Lung (tissue), 12 donors: ENCODE data around the gene DNAH7. TPM values are rescaled to one million over a fixed set of nuclear protein-coding genes. Genes with fewer than 3 reads are reported as not detected.

Experiments used
- ATAC-seq: fragments of 200-7000 bp; cut with Tn5 transposase; one replicate; pipeline ENCODE4 v1.9.1; 2020; ENCODE audit warnings: moderate number of reproducible peaks; ENCODE audit not compliant: insufficient read depth, low FRiP score
- DNase-seq, 3 donors: peaks; one replicate each; pipeline ENCODE4 v3.0.0-alpha.2; 2013 to 2017
- H3K27ac ChIP-seq, 2 donors: one replicate each; pipeline ENCODE4 v1.5.1; 2013; ENCODE audit warnings: mild to moderate bottlenecking in 2 of 2, moderate library complexity in 2 of 2, control low read depth in 1 of 2, inconsistent platforms in 1 of 2, low read depth in 1 of 2, low read length in 1 of 2
- H3K27me3 ChIP-seq, 3 donors: one replicate each; pipeline ENCODE4 v1.5.1; 2013; ENCODE audit warnings: low read length in 2 of 3; ENCODE audit not compliant: control insufficient read depth in 3 of 3, insufficient read depth in 3 of 3
- H3K36me3 ChIP-seq, 4 donors: one replicate each; pipeline ENCODE4 v1.5.1; 2013; ENCODE audit warnings: low read length in 4 of 4, mild to moderate bottlenecking in 1 of 4, moderate library complexity in 1 of 4; ENCODE audit not compliant: control insufficient read depth in 4 of 4, insufficient read depth in 4 of 4
- H3K4me1 ChIP-seq, 5 donors: one replicate each; pipeline ENCODE4 v1.5.1; 2013; ENCODE audit warnings: low read length in 5 of 5, mild to moderate bottlenecking in 2 of 5, moderate library complexity in 1 of 5; ENCODE audit not compliant: control insufficient read depth in 5 of 5, insufficient read depth in 5 of 5
- H3K4me3 ChIP-seq: one replicate; pipeline ENCODE4 v1.5.1; 2013; ENCODE audit warnings: mild to moderate bottlenecking, control low read depth, moderate library complexity
- H3K9ac ChIP-seq, 2 donors: one replicate each; pipeline ENCODE4 v1.5.1; 2013; ENCODE audit warnings: low read length in 2 of 2, control low read depth in 1 of 2; ENCODE audit not compliant: insufficient read depth in 1 of 2
- H3K9me3 ChIP-seq, 4 donors: one replicate each; pipeline ENCODE4 v1.5.1; 2013; ENCODE audit warnings: low read length in 3 of 4, mild to moderate bottlenecking in 1 of 4, moderate library complexity in 1 of 4; ENCODE audit not compliant: control insufficient read depth in 4 of 4, insufficient read depth in 3 of 4
- CTCF ChIP-seq: IDR thresholded peaks from 2 replicates; pipeline ENCODE4 v1.5.1; 2012; ENCODE audit warnings: mild to moderate bottlenecking; ENCODE audit errors: control extremely low read depth, extremely low read depth
- WGBS, 2 donors: extraction: QIAGEN DNeasy Blood & Tissue Kit; methylation state at CpG; one replicate each; pipeline ENCODE4 v1.1.7; 2013; 5-methylcytosine and 5-hydroxymethylcytosine counted together
- polyA plus RNA-seq, 2 donors: library from polyadenylated mRNA; stranded (reverse); fragments of 200-250 nt; gene quantifications; one replicate each; pipeline ENCODE4 v1.2.1, GENCODE V29; 2013
- total RNA-seq, 2 donors: library from RNA; depleted of rRNA in 1 of 2; stranded (reverse); fragments of >200 nt in 1 of 2; gene quantifications; one replicate each; pipeline ENCODE4 v1.2.1, GENCODE V29; 2014 to 2021
- donor health status: control.
- donor health status: control.
- donor health status: Bipolar disorder and iron deficiency.
- donor health status: healthy.
- donor health status: DM: yes; HTN: yes; CAD: no.

The DNAH7 gene
- total and polyA plus RNA-seq, 4 donors = 1.9 to 32.9 (median 11.3) TPM

GRCh38 chr2:195912079-195912478 lies 156.6 kb downstream of the DNAH7 start:
- 88 to 97% methylated on average over 4 of the region's 4 CpGs for WGBS, 2 donors
- TF ChIP-seq CTCF = no peak
- Histone ChIP-seq H3K9ac (no peak overlapping the region), H3K9me3 (no peaks in the 10 kb centered on the region), H3K4me3 (no peak overlapping the region), H3K4me1 (no peaks in the 10 kb centered on the region), H3K36me3 (no peaks in the 10 kb centered on the region), H3K27me3 (no peaks in the 10 kb centered on the region), H3K27ac (no peak overlapping the region)
- ATAC-seq (no peak), DNase-seq (no peak)

- no peak for TF ChIP-seq CTCF
- Histone ChIP-seq H3K27ac (no peak overlapping the region), H3K4me1 (no peaks in the 10 kb centered on the region), H3K9ac (no peak overlapping the region), H3K27me3 (no peaks in the 10 kb centered on the region), H3K36me3 (no peaks in the 10 kb centered on the region), H3K9me3 (no peaks in the 10 kb centered on the region), H3K4me3 (no peak overlapping the region)
- 87 to 90% methylated on average over 4 of the region's 4 CpGs for WGBS, 2 donors
- DNase-seq = no peak
- no peak for ATAC-seq
These were observed 158.1 kb downstream of the DNAH7 start for GRCh38 chr2:195910570-195910969.

- Histone ChIP-seq H3K9ac (no peak overlapping the region), H3K27me3 (no peaks in the 10 kb centered on the region), H3K4me1 (no peaks in the 10 kb centered on the region), H3K36me3 (no peaks in the 10 kb centered on the region), H3K4me3 (no peak overlapping the region), H3K27ac (no peak overlapping the region), H3K9me3 (no peaks in the 10 kb centered on the region)
- TF ChIP-seq CTCF = no peak
- ATAC-seq (no peak), DNase-seq (no peak)
These were observed 158.7 kb downstream of the DNAH7 start for GRCh38 chr2:195909926-195910325.

GRCh38 chr2:195907474-195907873 lies 161.2 kb downstream of the DNAH7 start:
- H3K27me3 ChIP-seq = no peaks in the 10 kb centered on the region

More at GRCh38 chr2:195907474-195907873, 161.2 kb downstream of the DNAH7 start:
- ATAC-seq (no peak), DNase-seq (no peak)
- no peak overlapping the region for H3K9ac ChIP-seq
- TF ChIP-seq CTCF = no peak
- no peak overlapping the region for H3K27ac ChIP-seq
- H3K4me3 ChIP-seq = no peak overlapping the region
- no peaks in the 10 kb centered on the region for H3K4me1 ChIP-seq
- no peaks in the 10 kb centered on the region for H3K9me3 ChIP-seq
- no peaks in the 10 kb centered on the region for H3K36me3 ChIP-seq
- 93 to 95% methylated on average over 5 of the region's 5 CpGs for WGBS, 2 donors
